ENCODE data around the gene CHL1.

GRCh38 chr3:307182-307581 lies 110.6 kb downstream of the CHL1 start:
- no peak for TF ChIP-seq CTCF (IDR thresholded peaks at IDR 0.05; ENCODE audit: low read length)
- no peak for TF ChIP-seq EZH2phosphoT487 (IDR thresholded peaks at IDR 0.05; ENCODE audit: low read length)

Data from MM.1S (cell line).